ENCODE results near the gene IL4.

IL4 gene

DNA sequence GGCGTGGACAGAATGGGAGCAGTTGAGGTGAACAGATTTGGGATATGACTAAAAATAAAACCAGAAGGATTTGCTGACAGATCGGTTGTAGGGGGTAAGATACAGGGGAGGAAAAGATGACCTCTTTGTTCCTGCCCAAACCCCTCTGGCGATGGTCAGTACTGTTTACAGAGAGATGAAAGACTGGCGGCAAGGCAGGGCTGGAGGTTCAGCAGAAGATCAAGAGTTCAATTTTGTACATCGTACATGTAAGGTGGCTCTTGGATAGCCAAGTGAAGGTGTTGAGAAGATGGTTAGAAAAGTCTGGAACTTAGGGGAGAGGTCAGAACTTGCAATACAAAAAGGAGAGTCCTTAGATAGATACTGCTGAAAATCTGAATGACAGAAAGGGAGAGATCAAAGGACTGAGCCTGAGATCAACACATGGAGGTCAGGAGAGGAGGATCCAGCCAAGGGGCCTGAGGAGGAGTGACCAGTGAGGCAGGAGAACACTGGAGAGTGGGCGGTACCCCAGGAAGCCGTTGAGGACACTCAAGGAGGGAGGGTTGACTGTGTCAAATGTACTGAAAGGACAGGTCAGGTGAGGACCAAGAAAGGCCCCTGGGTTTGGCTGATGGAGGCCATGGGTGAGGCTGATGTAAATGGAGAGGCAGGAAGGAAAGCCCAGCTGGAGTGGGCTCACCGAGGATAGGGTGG, 7.1 kb downstream of the IL4 start:
- DNase-seq (ENCODE audit: low read depth) = no peak
- TF ChIP-seq, protein P1, sequence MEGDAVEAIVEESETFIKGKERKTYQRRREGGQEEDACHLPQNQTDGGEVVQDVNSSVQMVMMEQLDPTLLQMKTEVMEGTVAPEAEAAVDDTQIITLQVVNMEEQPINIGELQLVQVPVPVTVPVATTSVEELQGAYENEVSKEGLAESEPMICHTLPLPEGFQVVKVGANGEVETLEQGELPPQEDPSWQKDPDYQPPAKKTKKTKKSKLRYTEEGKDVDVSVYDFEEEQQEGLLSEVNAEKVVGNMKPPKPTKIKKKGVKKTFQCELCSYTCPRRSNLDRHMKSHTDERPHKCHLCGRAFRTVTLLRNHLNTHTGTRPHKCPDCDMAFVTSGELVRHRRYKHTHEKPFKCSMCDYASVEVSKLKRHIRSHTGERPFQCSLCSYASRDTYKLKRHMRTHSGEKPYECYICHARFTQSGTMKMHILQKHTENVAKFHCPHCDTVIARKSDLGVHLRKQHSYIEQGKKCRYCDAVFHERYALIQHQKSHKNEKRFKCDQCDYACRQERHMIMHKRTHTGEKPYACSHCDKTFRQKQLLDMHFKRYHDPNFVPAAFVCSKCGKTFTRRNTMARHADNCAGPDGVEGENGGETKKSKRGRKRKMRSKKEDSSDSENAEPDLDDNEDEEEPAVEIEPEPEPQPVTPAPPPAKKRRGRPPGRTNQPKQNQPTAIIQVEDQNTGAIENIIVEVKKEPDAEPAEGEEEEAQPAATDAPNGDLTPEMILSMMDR (conservative IDR thresholded peaks at IDR 0.05; ENCODE audit: low read length) = no peak
- no peak overlapping the region for H3K4me3 ChIP-seq (ENCODE audit: low read length)

DNA sequence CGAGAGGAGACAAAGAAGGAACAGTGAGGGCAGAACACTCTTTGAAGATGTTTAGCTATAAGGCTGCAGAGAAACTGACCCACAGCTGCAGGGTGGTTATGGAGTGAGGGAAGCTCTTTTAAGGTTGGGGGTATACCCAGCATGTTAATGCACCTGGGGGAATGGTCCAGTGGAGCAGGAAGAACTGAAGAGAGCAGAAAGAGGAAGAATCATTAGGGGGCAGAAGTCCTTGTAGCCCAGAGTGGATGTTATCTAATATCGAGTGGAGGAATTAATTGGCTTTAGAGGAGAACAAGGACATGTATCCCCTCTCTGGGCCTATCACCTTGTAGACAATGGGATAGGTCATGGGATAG, 7.7 kb downstream of the IL4 start:
- TF ChIP-seq, protein P1 (conservative IDR thresholded peaks at IDR 0.05; ENCODE audit: low read length) = no peak
- no peak overlapping the region for H3K4me3 ChIP-seq (ENCODE audit: low read length)
- no peak for DNase-seq (ENCODE audit: low read depth)

- DNase-seq (ENCODE audit: low read depth) = no peak
- TF ChIP-seq, protein P1 (conservative IDR thresholded peaks at IDR 0.05; ENCODE audit: low read length) = no peak
- H3K4me3 ChIP-seq (ENCODE audit: low read length) = no peak overlapping the region
Measured at GRCh38 chr5:132681983-132682382, 8.2 kb downstream of the IL4 start.

DNA sequence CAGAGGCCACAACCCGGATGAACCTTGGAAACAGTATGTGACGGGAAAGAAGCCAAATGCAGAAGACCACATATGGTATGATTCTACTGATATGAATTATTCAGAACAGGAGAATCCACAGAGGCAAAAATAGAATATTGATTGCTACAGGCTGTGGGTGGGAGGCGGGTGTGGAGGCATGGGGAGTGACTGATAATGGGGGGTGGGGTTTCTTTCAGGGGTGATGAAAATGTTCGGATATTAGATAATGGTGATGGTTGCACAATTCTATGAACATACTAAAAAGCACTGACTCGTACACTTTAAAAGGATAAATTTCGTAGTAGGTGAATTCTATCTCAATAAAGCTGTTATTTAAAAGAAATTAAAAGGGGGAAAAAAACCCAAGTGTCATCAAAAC, 10.7 kb downstream of the IL4 start:
- DNase-seq (ENCODE audit: low read depth) = no peak
- TF ChIP-seq, protein P1 (conservative IDR thresholded peaks at IDR 0.05; ENCODE audit: low read length) = no peak
- H3K4me3 ChIP-seq (ENCODE audit: low read length) = no peak overlapping the region

GRCh38 chr5:132684922-132685720, 11.3 kb downstream of the IL4 start:
- H3K4me3 ChIP-seq (ENCODE audit: low read length) = no peak overlapping the region
- no peak for DNase-seq (ENCODE audit: low read depth)
- TF ChIP-seq, protein P1 (conservative IDR thresholded peaks at IDR 0.05; ENCODE audit: low read length) = no peak

- no peak for DNase-seq (ENCODE audit: low read depth)
- no peak overlapping the region for H3K4me3 ChIP-seq (ENCODE audit: low read length)
- TF ChIP-seq, protein P1 (conservative IDR thresholded peaks at IDR 0.05; ENCODE audit: low read length) = no peak
Measured at GRCh38 chr5:132686193-132686592, 12.4 kb downstream of the IL4 start.

DNA sequence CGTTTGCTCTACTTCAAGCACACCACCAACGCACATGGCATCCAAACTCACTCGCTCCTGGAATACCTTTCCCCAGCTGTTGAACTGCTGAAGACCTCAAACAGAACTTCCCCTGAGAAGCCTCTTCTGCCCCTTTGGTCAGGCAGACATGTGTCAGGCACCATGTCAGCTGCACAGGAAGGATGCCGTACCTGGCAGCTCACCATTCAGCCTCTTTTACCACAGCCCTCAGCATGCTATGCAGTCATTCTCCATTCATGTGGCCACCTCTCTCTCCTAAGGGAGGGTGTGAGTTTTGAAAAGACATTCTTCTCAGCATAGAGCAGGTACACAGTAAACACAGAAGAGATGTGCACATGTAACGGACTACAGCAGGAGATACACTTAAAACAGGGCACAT, 14.2 kb downstream of the IL4 start:
- no peak for DNase-seq (ENCODE audit: low read depth)
- TF ChIP-seq, protein P1 (conservative IDR thresholded peaks at IDR 0.05; ENCODE audit: low read length) = no peak
- H3K4me3 ChIP-seq (ENCODE audit: low read length) = no peak overlapping the region
